K562 (cell line): ENCODE results near the gene PTPN7. TPM values are rescaled to one million over a fixed set of nuclear protein-coding genes. Genes with fewer than 3 reads are reported as not detected.

Experiments
- C11orf30 ChIP-seq: fragments of 450-650 bp; IDR thresholded peaks from 2 replicates; pipeline ENCODE4 v1.6.1; 2016; ENCODE audit warnings: low read depth, mild to moderate bottlenecking
- CHD1 ChIP-seq: fragments of 200-600 bp; sonication (generic); IDR thresholded peaks from one replicate; pipeline ENCODE4 v1.6.1; 2012; ENCODE audit warnings: mild to moderate bottlenecking, moderate library complexity, low read length, inconsistent platforms
- COPS2 ChIP-seq: fragments of 450-650 bp; conservative IDR thresholded peaks from 2 replicates; pipeline ENCODE4 v1.6.1; 2016; ENCODE audit warnings: mild to moderate bottlenecking, moderate library complexity
- CTBP1 ChIP-seq: fragments of 450-650 bp; IDR thresholded peaks from 2 replicates; pipeline ENCODE4 v1.6.1; 2016; ENCODE audit warnings: borderline replicate concordance
- EZH2 ChIP-seq: IDR thresholded peaks from 2 replicates; pipeline ENCODE4 v1.6.1; 2012; ENCODE audit warnings: low read depth, mild to moderate bottlenecking, inconsistent platforms, low read length, borderline replicate concordance
- KHSRP ChIP-seq: fragments of 450-650 bp; IDR thresholded peaks from 2 replicates; pipeline ENCODE4 v1.6.1; 2017
- MTA2 ChIP-seq: fragments of 450-650 bp; IDR thresholded peaks from 2 replicates; pipeline ENCODE4 v1.6.1; 2016; ENCODE audit warnings: low read depth
- NKRF ChIP-seq: fragments of 450-650 bp; IDR thresholded peaks from 2 replicates; pipeline ENCODE4 v1.6.1; 2016; ENCODE audit warnings: borderline replicate concordance
- PPARD ChIP-seq: fragments of 250-450 bp; sonication (Bioruptor Pico); IDR thresholded peaks from 2 replicates; pipeline ENCODE4 v1.8.0; 2022; ENCODE audit warnings: inconsistent platforms, mild to moderate bottlenecking, moderate library complexity
- SAFB ChIP-seq: fragments of 200-400 bp; formaldehyde crosslinking; IDR thresholded peaks from 2 replicates; pipeline ENCODE4 v1.6.1; 2017; ENCODE audit warnings: low read depth, low read length, borderline replicate concordance
- SMAD2 ChIP-seq: fragments of 150-350 bp; IDR thresholded peaks from 2 replicates; pipeline ENCODE4 v1.6.1; 2014; ENCODE audit warnings: low read depth, mild to moderate bottlenecking, low read length
- SMARCB1 ChIP-seq: IDR thresholded peaks from 2 replicates; pipeline ENCODE4 v1.6.1; 2011; ENCODE audit warnings: improper control_type of control experiment, low read depth; ENCODE audit not compliant: insufficient read length
- SPI1 ChIP-seq: IDR thresholded peaks from 2 replicates; pipeline ENCODE4 v1.6.1; 2011; ENCODE audit warnings: low read depth, low read length, control low read depth, borderline replicate concordance
- SUPT5H ChIP-seq: fragments of 450-650 bp; IDR thresholded peaks from 2 replicates; pipeline ENCODE4 v1.6.1; 2016
- U2AF2 ChIP-seq: fragments of 200-400 bp; formaldehyde crosslinking; optimal IDR thresholded peaks from 2 replicates; pipeline ENCODE3; 2017; ENCODE audit warnings: low read depth, mild to moderate bottlenecking, low read length
- ZFX ChIP-seq: sonication (generic); formaldehyde crosslinking; IDR thresholded peaks from 2 replicates; pipeline ENCODE4 v1.8.0; 2022; ENCODE audit warnings: mild to moderate bottlenecking, missing genetic modification reagents, moderate library complexity
- ZNF124 ChIP-seq: sonication (generic); formaldehyde crosslinking; IDR thresholded peaks from 2 replicates; pipeline ENCODE4 v1.8.1; 2022; ENCODE audit warnings: missing genetic modification reagents
- ZNF444 ChIP-seq: fragments of 250-450 bp; sonication (Bioruptor Pico); IDR thresholded peaks from 2 replicates; pipeline ENCODE4 v1.4.0; 2020; ENCODE audit warnings: mild to moderate bottlenecking, moderate library complexity
- polyA plus RNA-seq, 8 experiments: library from polyadenylated mRNA; depleted of rRNA in 4 of 8; stranded (reverse) in 5 of 8; unstranded in 3 of 8; fragments of >200 nt; fragmentation: Nextera tagmentation in 2 of 8; fragmentation: Illumina TruSeq in 1 of 8; extraction: Ambion mirVana in 2 of 8; extraction: Trizol in 1 of 8; gene quantifications; 2 replicates each; pipeline versions ENCODE4 v1.2.1 to v1.2.3, GENCODE V29; 2011 to 2014; ENCODE audit warnings: inconsistent platforms in 1 of 8, missing spikeins in 1 of 8
- total RNA-seq, 7 experiments: library from RNA; depleted of rRNA in 6 of 7; stranded (reverse); fragments of >200 nt in 6 of 7; fragmentation: Illumina TruSeq in 2 of 7; extraction: Trizol in 2 of 7; gene quantifications; 2 replicates each; pipeline versions ENCODE4 v1.2.1 to v1.2.3, GENCODE V29; 2011 to 2021; ENCODE audit warnings: low replicate concordance in 1 of 7
- TF ChIP-seq, protein P1 (sequence below): fragments of 450-650 bp; IDR thresholded peaks from 2 replicates; pipeline ENCODE4 v1.6.1; 2016; ENCODE audit warnings: missing biosample characterization, missing genetic modification characterization
- TF ChIP-seq, protein P2 (sequence below): fragments of 250-450 bp; sonication (Bioruptor Pico); IDR thresholded peaks from 2 replicates; pipeline ENCODE4 v1.4.0; 2020; ENCODE audit warnings: mild to moderate bottlenecking, moderate library complexity, borderline replicate concordance
- TF ChIP-seq, protein P3 (sequence below): conservative IDR thresholded peaks from 2 replicates; pipeline ENCODE4 v1.6.1; 2011; ENCODE audit warnings: low read depth, mild to moderate bottlenecking, low read length; ENCODE audit not compliant: control insufficient read depth

The PTPN7 gene
- total and polyA plus RNA-seq, 9 of the 15 experiments (the other 6 are each of a cell fraction or from before 2014, with no cell fraction given): 18.7 to 144 (median 120) TPM

DNA sequence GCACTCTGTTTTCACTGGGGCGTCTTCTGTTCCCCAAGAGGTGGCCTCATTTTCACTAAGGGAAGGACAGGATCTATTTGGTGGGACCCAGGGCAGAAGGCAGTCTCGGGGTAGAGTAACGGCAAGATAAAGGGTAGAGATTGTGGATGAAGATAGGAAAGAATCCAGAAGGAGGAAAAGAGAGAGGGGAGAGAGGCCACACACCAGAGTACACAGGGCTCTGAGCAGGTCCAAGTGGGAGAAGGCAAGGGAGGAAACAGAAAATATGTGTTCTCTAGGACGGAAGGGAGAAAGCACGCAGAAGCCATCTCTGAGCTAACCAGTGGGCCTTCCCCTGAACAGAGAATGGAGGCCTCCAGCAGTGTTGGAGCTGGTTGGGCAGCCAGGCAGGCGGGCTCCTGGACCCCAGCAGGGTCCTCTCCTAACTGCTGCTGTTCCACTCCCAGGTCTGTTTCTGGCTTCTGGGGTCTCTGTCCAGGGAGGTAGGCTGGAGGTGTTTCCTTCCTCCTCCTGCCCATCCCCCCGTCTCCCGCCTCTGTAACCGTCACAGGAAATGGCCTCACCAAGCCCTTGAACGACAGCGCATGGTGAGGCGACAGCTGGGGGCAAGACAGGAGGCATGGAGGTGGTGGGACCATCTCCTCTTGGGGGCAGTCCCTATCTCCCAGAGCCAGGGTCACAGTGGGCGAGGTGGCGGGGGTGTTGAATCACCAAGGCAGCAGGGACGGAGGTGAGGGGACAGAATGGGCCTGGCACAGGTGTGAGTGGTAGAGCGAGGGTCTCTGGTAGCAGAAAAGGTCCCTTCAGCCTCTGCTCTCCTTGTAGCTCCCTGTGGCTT, 649 bp downstream of the PTPN7 start (continued):
- TF ChIP-seq NKRF (peak; percentile 54; the same call in 1 of the 2 replicates), SAFB (no peak), CTBP1 (no peak), PPARD (CRISPR knock-in tag) (no peak), ZNF444 (peak; percentile 11; the same call in 1 of the 2 replicates), C11orf30 (no peak), SPI1 (0 out of 2 replicates have a peak, but pooled peaks have one; percentile 28), EZH2 (no peak), ZFX (CRISPR knock-in tag) (no peak), MTA2 (peak; percentile 47), ZNF124 (CRISPR knock-in tag) (no peak), SMAD2 (no peak), CHD1 (peak; percentile 83), SUPT5H (peak; percentile 83), KHSRP (peak; percentile 29; the same call in 1 of the 2 replicates), COPS2 (no peak), SMARCB1 (no peak), U2AF2 (no peak)
- TF ChIP-seq, protein P1, sequence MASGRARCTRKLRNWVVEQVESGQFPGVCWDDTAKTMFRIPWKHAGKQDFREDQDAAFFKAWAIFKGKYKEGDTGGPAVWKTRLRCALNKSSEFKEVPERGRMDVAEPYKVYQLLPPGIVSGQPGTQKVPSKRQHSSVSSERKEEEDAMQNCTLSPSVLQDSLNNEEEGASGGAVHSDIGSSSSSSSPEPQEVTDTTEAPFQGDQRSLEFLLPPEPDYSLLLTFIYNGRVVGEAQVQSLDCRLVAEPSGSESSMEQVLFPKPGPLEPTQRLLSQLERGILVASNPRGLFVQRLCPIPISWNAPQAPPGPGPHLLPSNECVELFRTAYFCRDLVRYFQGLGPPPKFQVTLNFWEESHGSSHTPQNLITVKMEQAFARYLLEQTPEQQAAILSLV (tag): peak; percentile 76; the same call in 1 of the 2 replicates
- TF ChIP-seq, protein P2, sequence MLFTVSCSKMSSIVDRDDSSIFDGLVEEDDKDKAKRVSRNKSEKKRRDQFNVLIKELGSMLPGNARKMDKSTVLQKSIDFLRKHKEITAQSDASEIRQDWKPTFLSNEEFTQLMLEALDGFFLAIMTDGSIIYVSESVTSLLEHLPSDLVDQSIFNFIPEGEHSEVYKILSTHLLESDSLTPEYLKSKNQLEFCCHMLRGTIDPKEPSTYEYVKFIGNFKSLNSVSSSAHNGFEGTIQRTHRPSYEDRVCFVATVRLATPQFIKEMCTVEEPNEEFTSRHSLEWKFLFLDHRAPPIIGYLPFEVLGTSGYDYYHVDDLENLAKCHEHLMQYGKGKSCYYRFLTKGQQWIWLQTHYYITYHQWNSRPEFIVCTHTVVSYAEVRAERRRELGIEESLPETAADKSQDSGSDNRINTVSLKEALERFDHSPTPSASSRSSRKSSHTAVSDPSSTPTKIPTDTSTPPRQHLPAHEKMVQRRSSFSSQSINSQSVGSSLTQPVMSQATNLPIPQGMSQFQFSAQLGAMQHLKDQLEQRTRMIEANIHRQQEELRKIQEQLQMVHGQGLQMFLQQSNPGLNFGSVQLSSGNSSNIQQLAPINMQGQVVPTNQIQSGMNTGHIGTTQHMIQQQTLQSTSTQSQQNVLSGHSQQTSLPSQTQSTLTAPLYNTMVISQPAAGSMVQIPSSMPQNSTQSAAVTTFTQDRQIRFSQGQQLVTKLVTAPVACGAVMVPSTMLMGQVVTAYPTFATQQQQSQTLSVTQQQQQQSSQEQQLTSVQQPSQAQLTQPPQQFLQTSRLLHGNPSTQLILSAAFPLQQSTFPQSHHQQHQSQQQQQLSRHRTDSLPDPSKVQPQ (CRISPR knock-in tag): no peak
- TF ChIP-seq, protein P3, sequence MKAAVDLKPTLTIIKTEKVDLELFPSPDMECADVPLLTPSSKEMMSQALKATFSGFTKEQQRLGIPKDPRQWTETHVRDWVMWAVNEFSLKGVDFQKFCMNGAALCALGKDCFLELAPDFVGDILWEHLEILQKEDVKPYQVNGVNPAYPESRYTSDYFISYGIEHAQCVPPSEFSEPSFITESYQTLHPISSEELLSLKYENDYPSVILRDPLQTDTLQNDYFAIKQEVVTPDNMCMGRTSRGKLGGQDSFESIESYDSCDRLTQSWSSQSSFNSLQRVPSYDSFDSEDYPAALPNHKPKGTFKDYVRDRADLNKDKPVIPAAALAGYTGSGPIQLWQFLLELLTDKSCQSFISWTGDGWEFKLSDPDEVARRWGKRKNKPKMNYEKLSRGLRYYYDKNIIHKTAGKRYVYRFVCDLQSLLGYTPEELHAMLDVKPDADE: peak; percentile 81
